GM12865 (cell line): ENCODE measurements around the gene UBE2V1.
"Not testable (repeated sequence)": the region's sequence is repeated elsewhere in the genome, so short reads cannot be mapped to it uniquely, and the experiment has no call there.

Source experiments
- DNase-seq: peaks from one replicate; pipeline ENCODE4 v3.0.0; 2010; ENCODE audit warnings: low read depth
- H3K4me3 ChIP-seq: 2 replicates; pipeline ENCODE4 v1.5.1; 2011; ENCODE audit warnings: mild to moderate bottlenecking, low read depth, low read length, control low read depth
- TF ChIP-seq, protein P1 (sequence below): IDR thresholded peaks from 2 replicates; pipeline ENCODE4 v1.5.1; 2011; ENCODE audit warnings: low read length, control low read depth, low read depth, inconsistent platforms; ENCODE audit not compliant: insufficient read depth; ENCODE audit errors: missing control alignments

UBE2V1 gene

DNA sequence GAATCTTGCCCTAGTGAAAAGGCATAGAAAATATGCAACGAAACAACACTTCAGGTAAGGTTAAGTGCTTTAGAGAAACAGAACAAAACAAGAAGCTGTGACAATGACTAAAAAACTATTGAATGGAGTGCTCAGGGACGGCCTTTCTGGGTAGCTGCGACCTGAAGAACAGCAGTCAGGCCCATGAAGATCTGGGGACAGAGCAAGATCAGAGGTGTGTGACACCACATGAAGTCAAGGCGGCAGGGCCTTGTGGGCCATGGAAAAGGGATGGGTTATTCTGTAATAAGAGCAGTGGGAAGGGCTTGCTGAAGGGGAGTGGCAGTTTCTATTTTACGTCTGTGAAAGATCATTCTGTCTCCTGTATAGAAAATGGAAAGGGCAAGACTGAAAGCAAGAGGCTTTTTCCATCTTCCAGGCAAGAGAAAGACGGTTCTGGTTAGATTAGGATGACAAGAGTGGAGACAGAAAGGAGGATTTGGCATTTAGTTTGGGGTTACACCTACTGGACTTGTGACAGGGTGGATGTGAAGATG lies 5.1 kb downstream of the UBE2V1 start:
- no peak for DNase-seq
- no peak overlapping the region for H3K4me3 ChIP-seq
- TF ChIP-seq, protein P1, sequence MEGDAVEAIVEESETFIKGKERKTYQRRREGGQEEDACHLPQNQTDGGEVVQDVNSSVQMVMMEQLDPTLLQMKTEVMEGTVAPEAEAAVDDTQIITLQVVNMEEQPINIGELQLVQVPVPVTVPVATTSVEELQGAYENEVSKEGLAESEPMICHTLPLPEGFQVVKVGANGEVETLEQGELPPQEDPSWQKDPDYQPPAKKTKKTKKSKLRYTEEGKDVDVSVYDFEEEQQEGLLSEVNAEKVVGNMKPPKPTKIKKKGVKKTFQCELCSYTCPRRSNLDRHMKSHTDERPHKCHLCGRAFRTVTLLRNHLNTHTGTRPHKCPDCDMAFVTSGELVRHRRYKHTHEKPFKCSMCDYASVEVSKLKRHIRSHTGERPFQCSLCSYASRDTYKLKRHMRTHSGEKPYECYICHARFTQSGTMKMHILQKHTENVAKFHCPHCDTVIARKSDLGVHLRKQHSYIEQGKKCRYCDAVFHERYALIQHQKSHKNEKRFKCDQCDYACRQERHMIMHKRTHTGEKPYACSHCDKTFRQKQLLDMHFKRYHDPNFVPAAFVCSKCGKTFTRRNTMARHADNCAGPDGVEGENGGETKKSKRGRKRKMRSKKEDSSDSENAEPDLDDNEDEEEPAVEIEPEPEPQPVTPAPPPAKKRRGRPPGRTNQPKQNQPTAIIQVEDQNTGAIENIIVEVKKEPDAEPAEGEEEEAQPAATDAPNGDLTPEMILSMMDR = no peak

DNA sequence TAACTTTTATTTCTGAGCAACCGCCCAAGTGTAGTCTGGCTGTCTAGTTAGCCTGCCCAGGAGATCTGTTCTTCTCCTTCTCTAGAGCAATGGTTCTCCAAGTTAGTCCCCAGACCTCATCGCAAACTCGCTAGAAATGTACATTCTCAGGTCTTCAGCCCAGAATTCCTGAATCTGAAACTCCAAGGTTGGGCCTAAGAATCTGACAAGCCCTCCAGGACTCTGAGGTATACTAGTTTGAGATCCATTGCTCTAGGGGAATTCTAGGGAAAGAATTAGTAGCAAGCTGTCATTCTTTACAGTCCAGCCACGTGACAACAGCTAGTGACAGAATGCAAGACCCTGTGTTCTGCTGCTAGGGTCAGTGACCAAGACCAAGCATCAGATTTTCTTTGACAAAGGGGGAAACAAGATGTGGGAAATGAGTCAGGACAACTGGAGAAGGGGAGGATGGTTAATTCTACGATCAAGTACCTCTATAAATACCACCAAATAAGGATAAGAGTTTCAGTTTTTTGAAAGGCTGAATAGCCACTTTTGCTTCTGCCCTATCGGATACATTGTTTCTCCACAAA lies 5.8 kb downstream of the UBE2V1 start:
- no peak for DNase-seq
- H3K4me3 ChIP-seq = no peak overlapping the region
- TF ChIP-seq, protein P1 = no peak

DNA sequence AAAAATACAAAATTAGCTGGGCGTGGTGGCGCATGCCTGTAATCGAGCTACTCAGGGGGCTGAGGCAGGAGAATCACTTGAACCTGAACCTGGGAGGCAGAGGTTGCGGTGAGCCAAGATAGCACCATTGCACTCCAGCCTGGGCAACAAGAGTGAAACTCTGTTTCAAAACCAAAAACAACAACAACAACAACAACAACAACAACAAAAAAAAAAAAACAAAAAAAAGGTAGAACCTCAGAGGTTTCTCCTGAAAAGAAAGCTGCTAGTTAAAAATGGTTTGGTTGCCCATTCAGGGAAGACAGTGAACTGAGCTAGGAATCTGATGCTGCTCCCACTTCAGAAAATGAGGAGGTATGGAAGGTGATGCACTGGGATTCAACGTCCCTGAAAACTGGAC lies 6.3 kb downstream of the UBE2V1 start:
- not testable (repeated sequence) for DNase-seq, H3K4me3 ChIP-seq

DNA sequence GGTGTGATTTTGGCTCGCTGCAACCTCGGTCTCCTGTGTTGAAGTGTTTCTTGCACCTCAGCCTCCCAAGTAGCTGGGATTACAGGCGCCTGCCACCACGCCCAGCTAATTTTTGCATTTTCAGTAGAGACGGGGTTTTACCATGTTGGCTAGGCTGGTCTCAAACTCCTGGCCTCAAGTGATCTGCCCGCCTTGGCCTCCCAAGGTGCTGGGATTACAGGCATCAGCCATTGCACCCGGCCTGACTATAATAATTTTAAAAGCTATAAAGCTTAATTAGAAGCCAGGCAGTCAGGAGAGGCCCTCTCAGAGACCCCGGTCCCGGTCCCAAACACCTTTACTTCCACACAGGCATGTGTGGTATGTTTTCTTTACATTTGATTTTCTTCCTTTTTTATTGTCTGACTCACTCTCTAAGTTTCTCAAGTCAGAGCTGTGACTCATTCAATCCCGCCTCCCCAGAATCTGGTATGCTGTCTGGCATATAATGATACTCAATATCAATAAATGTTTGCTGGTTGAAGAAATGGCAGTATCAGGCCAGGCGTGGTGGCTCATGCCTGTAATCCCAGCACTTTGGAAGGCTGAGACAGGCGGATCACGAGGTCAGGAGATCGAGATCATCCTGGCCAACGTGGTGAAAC lies 9.4 kb downstream of the UBE2V1 start:
- not testable (repeated sequence) for DNase-seq, H3K4me3 ChIP-seq

DNA sequence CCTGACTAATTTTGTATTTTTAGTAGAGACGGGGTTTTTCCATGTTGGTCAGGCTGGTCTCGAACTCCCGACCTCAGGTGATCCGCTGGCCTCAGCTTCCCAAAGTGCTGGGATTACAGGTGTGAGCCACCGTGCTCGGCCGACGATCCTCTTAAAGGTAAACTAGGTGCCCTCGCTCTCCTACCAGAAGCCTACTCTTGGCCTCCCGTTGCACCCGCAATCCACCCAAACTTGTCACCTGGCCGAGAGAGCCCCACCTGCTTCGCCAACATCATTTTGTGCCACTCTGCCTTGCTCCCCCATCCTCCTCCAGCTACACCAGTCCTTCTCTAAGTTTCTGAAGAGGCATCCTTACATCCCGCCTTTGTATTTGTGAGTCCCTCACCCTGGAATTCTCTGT lies 10.4 kb downstream of the UBE2V1 start:
- not testable (repeated sequence) for H3K4me3 ChIP-seq, DNase-seq

DNA sequence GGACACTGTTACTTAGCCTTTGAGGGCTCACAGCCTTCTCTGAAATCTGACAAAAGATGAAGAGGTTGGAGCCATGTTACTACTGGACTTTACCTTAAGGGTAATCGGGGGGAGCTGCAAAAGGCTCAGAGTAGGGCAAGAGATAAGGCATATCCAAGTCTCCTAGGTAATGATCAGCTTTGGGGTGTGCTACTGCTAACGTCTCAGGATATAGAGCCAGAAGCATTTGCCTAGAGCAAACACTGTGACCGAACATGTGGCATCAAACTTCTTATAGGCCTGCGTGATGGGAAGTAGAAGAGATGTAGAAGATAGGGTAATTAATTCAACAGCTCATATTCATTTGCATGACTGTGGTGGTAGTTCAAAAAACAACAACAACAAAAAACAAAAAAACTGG lies 11.1 kb downstream of the UBE2V1 start:
- no peak overlapping the region for H3K4me3 ChIP-seq
- DNase-seq = no peak
- TF ChIP-seq, protein P1 = no peak

DNA sequence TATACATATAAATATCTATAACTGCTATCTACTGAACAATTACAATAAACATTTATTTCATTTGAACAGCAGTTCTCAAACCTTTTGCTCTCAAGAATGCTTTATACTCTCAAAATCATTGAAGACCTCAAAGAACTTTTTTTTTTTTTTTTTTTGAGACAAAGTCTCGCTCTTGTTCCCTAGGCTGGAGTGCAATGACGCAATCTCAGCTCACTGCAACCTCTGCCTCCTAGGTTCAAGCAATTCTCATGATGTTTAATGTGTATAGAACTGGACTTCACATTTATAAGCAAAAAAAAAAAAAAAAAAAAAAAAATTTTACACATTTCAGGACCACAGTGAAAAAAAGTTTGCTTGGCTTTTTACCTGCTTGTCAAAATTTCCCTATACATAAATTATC lies 11.7 kb downstream of the UBE2V1 start:
- no peak for DNase-seq
- no peak overlapping the region for H3K4me3 ChIP-seq
- TF ChIP-seq, protein P1 = no peak

DNA sequence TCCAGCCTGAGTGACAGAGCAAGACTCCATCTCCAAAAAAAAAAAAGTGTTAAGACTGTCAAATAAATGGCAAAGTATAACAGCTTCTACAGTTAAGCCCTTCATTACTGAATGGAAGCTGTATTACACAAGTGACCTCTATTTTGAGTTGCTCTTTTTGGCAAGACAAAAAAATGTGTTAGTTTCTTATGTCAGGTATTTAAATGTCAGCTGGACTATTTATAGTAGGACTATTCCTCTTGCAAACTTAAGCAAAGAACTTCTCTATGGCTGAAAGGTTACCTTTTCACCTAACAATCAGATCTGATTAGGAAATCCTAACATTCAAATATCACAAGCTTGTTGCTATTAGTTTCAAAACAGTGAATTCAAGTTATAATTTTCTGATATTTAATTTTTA lies 12.4 kb downstream of the UBE2V1 start:
- TF ChIP-seq, protein P1 = no peak
- H3K4me3 ChIP-seq = no peak overlapping the region
- DNase-seq = no peak

DNA sequence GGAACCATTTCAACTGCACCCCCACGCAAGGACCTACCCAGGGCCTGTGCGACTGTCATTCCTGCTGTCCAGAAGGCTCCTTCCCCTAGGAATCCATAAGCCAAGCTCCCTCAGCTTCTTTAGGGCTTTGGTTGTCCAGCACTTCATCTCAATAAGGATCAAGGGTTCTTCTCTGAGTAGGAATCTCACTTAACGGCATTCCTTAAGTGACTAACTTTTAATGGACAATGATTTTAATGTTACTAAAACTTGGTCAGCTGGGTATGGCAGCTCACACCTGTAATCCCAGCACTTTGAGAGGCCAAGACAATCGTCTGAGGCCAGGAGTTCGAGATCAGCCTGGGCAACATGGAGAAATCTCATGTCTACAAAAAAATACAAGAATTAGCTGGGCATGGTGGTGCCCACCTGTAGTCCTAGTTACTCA lies 13.4 kb downstream of the UBE2V1 start:
- TF ChIP-seq, protein P1 = no peak
- no peak for DNase-seq
- no peak overlapping the region for H3K4me3 ChIP-seq
